Endothelial cell of umbilical vein (primary cell): ENCODE measurements around the gene TPCN1. TPM values are rescaled to one million over a fixed set of nuclear protein-coding genes. Genes with fewer than 3 reads are reported as not detected.

Experiments
- BruUV-seq: library from RNA; stranded (reverse); fragments of 400-500 nt; replicated peaks from 2 replicates; lab custom pipeline; 2021; lab: Mats Ljungman, UMichigan
- CTCF ChIA-PET: fragments of 300-600, 350-600 bp; sonication (Branson Sonifier 250); formaldehyde crosslinking; loops from one replicate; lab custom pipeline; 2021; ENCODE audit warnings: antibody characterized with exemption, inconsistent platforms; lab: Charles Lee
- POLR2A ChIA-PET: fragments of 300-600, 350-600 bp; sonication (Branson Sonifier 250); formaldehyde crosslinking; loops from one replicate; lab custom pipeline; 2021; ENCODE audit warnings: antibody characterized with exemption, inconsistent platforms; lab: Charles Lee
- DNase-seq: peaks from one replicate; pipeline ENCODE4 v3.0.0-alpha.2; 2011; ENCODE audit warnings: low read depth, low spot score
- FAIRE-seq: peaks from 2 replicates; lab custom pipeline; 2011; peaks lifted over from hg19 to GRCh38; lab: Jason Lieb, UNC
- H2AFZ ChIP-seq: 2 replicates; pipeline ENCODE4 v1.6.0; 2012; ENCODE audit warnings: low read depth, low read length, control low read depth, inconsistent platforms
- H3K27ac ChIP-seq: 2 replicates; pipeline ENCODE4 v1.5.1; 2011; ENCODE audit warnings: low read depth, mild to moderate bottlenecking, control low read depth, low read length, moderate library complexity; ENCODE audit not compliant: insufficient read depth
- H3K27me3 ChIP-seq, 2 experiments: 2 replicates each; pipeline versions ENCODE4 v1.6.0 to v1.6.1; 2011; ENCODE audit warnings: low read length in 2 of 2, mixed read lengths in 1 of 2; ENCODE audit not compliant: control insufficient read depth in 2 of 2, insufficient read depth in 2 of 2
- H3K36me3 ChIP-seq, 2 experiments: 2 replicates in 1 of 2; 3 replicates in 1 of 2; pipeline ENCODE4 v1.5.1; 2011; ENCODE audit warnings: low read length in 2 of 2, mild to moderate bottlenecking in 1 of 2, moderate library complexity in 1 of 2; ENCODE audit not compliant: control insufficient read depth in 2 of 2, insufficient read depth in 2 of 2; ENCODE audit errors: extremely low read depth in 1 of 2
- H3K4me1 ChIP-seq: 3 replicates; pipeline ENCODE4 v1.5.1; 2011; ENCODE audit warnings: mild to moderate bottlenecking, low read length; ENCODE audit not compliant: control insufficient read depth, insufficient read depth; ENCODE audit errors: extremely low read depth
- H3K4me2 ChIP-seq: 2 replicates; pipeline ENCODE4 v1.6.1; 2011; ENCODE audit warnings: low read length, control low read depth, mixed read lengths; ENCODE audit not compliant: insufficient read depth
- H3K4me3 ChIP-seq, 3 experiments: fragments of 200-600 bp in 1 of 3; sonication (generic), shearing (Covaris generic) in 1 of 3; replicated peaks in 1 of 3; 2 replicates each; pipeline ENCODE4 v1.5.1; 2011 to 2016; ENCODE audit warnings: control low read depth in 3 of 3, low read length in 3 of 3, mild to moderate bottlenecking in 2 of 3, inconsistent platforms in 1 of 3, low read depth in 1 of 3, moderate library complexity in 1 of 3; ENCODE audit not compliant: insufficient read depth in 1 of 3
- H3K79me2 ChIP-seq: 2 replicates; pipeline ENCODE4 v1.6.0; 2012; ENCODE audit warnings: low read length, inconsistent platforms; ENCODE audit not compliant: control insufficient read depth, insufficient read depth
- H3K9ac ChIP-seq: replicated peaks from 2 replicates; pipeline ENCODE3; 2011; ENCODE audit warnings: low read length, control low read depth; ENCODE audit not compliant: insufficient read depth; ENCODE audit errors: extremely low read depth
- H3K9me1 ChIP-seq: replicated peaks from 3 replicates; pipeline ENCODE4 v1.6.0; 2011; ENCODE audit warnings: mild to moderate bottlenecking, low read length; ENCODE audit not compliant: control insufficient read depth, insufficient read depth; ENCODE audit errors: extremely low read depth
- H3K9me3 ChIP-seq: replicated peaks from 2 replicates; pipeline ENCODE4 v1.5.1; 2012; ENCODE audit warnings: low read length, inconsistent platforms; ENCODE audit not compliant: control insufficient read depth, insufficient read depth
- H4K20me1 ChIP-seq: replicated peaks from 2 replicates; pipeline ENCODE3; 2011; ENCODE audit warnings: mild to moderate bottlenecking, low read length; ENCODE audit not compliant: control insufficient read depth, insufficient read depth; ENCODE audit errors: extremely low read depth
- CTCF ChIP-seq, 2 donors: IDR thresholded peaks; 1 replicate in 1 of 2; 2 replicates in 1 of 2; pipeline ENCODE4 v1.5.1; 2011; ENCODE audit warnings: low read length in 2 of 2, mild to moderate bottlenecking in 2 of 2, moderate library complexity in 2 of 2, control low read depth in 1 of 2, inconsistent platforms in 1 of 2, low read depth in 1 of 2; ENCODE audit not compliant: insufficient read depth in 1 of 2; ENCODE audit errors: extremely low read depth in 1 of 2
- EZH2 ChIP-seq: IDR thresholded peaks from 2 replicates; pipeline ENCODE4 v1.6.1; 2012; ENCODE audit warnings: borderline replicate concordance, low read depth, mild to moderate bottlenecking, moderate library complexity, low read length, inconsistent platforms; ENCODE audit not compliant: severe bottlenecking
- FOS ChIP-seq: IDR thresholded peaks from 2 replicates; pipeline ENCODE4 v1.6.1; 2011; ENCODE audit warnings: mild to moderate bottlenecking, low read length, moderate library complexity, borderline replicate concordance; ENCODE audit not compliant: insufficient read depth
- GATA2 ChIP-seq: IDR thresholded peaks from 2 replicates; pipeline ENCODE4 v1.7.0; 2011; ENCODE audit warnings: low read depth, mild to moderate bottlenecking, moderate library complexity, mixed read lengths, low read length; ENCODE audit not compliant: insufficient read length, insufficient read depth
- JUN ChIP-seq: IDR thresholded peaks from 2 replicates; pipeline ENCODE4 v1.6.1; 2011; ENCODE audit warnings: borderline replicate concordance, low read depth; ENCODE audit not compliant: insufficient read length, insufficient read depth
- MYC ChIP-seq: IDR thresholded peaks from one replicate; pipeline ENCODE4 v1.6.1; 2011; ENCODE audit warnings: mild to moderate bottlenecking, low read depth, low read length
- POLR2A ChIP-seq: IDR thresholded peaks from 2 replicates; pipeline ENCODE4 v1.6.1; 2012; ENCODE audit warnings: low read depth, mild to moderate bottlenecking, control low read depth, low read length
- POLR2AphosphoS5 ChIP-seq: IDR thresholded peaks from 2 replicates; pipeline ENCODE4 v1.6.1; 2012; ENCODE audit warnings: low read depth, mild to moderate bottlenecking, control low read depth, low read length, moderate library complexity; ENCODE audit not compliant: insufficient read depth
- dilution Hi-C: fragments of 300-500 bp; cut with MboI; formaldehyde crosslinking; loops from one replicate; pipeline ENCODE4 v1.15.0; 2019; ENCODE audit warnings: low sequenced_read_pairs; ENCODE audit not compliant: extremely low pct_ligation_motif_present
- intact Hi-C: fragments of 100-400 bp; cut with micrococcal nuclease; formaldehyde crosslinking; loops from one replicate; pipeline ENCODE4 v1.10.0; 2022
- polyA plus RNA-seq, 4 experiments: library from polyadenylated mRNA; depleted of rRNA in 3 of 4; stranded (reverse) in 3 of 4; unstranded in 1 of 4; fragments of >200 nt; gene quantifications; 2 replicates each; pipeline versions ENCODE4 v1.2.1 to v1.2.3, GENCODE V29; 2011 to 2012; ENCODE audit warnings: missing spikeins in 1 of 4
- total RNA-seq: library from RNA; stranded (reverse); gene quantifications from 2 replicates; pipeline ENCODE4 v1.2.3, GENCODE V29; 2021
- TF ChIP-seq, protein P1 (sequence below): IDR thresholded peaks from 2 replicates; pipeline ENCODE4 v1.6.1; 2011; ENCODE audit not compliant: insufficient read depth, insufficient read length

TPCN1 gene
- total and polyA plus RNA-seq, 2 donors (not counting 3 experiments of a cell fraction or from before 2014, with no cell fraction given), result 19.5 to 28.3 TPM

DNA sequence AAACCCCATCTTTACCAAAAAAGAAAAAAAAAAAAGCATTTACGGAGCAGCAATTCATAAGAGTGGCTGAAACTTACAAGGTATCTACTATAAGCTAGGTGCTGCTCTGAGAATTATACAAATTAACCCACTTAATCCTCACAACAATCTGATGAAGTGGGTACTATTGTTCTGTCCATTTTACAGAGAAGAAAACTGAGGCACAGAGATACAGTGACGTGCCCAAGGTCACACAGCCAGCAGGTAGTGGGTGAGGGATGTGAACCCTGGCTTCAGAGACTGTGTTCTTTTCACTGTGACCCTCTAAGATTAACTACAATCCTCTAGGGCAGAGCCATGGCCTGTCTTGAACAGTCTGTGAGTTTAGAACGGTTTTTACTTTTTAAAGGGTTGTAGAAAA is 39.3 kb upstream of the TPCN1 start:
- POLR2A ChIA-PET, result no interaction called here
- CTCF ChIA-PET, result no interaction called here
- FAIRE-seq (no peak), DNase-seq (no peak)
- no peak overlapping the region for H3K4me3 ChIP-seq
- no peak overlapping the region for H3K4me2 ChIP-seq
- BruUV-seq, result no TSS peak
- H4K20me1 ChIP-seq, result no peaks in the 10 kb centered on the region
- H3K4me1 ChIP-seq, result peaks cover 12% of the 10 kb centered on the region
- intact Hi-C loops (loop anchor here (2.0 kb wide), 1 partner anchor 19 kb away; no protein-coding TSS in a partner anchor), dilution Hi-C loops (no loop called here)
- no peaks in the 10 kb centered on the region for H3K9me3 ChIP-seq
- H3K36me3 ChIP-seq, result peaks cover 10 to 27% of the 10 kb centered on the region in 2 experiments
- no peaks in the 10 kb centered on the region for H3K9me1 ChIP-seq
- H2AFZ ChIP-seq, result no peak overlapping the region
- H3K79me2 ChIP-seq, result peaks cover 45% of the 10 kb centered on the region
- no peak overlapping the region for H3K27ac ChIP-seq
- H3K9ac ChIP-seq, result no peak overlapping the region
- H3K27me3 ChIP-seq, result no peaks in the 10 kb centered on the region
- TF ChIP-seq GATA2 (no peak), POLR2AphosphoS5 (no peak), POLR2A (no peak), MYC (no peak), JUN (no peak), EZH2 (no peak), FOS (no peak), CTCF (IDR thresholded peaks at IDR 0.05; ENCODE audit: extremely low read depth in 1 of 2, insufficient read depth in 1 of 2, low read depth in 1 of 2, low read length in 2 of 2) (no peak)
- TF ChIP-seq, protein P1, sequence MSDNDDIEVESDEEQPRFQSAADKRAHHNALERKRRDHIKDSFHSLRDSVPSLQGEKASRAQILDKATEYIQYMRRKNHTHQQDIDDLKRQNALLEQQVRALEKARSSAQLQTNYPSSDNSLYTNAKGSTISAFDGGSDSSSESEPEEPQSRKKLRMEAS, result no peak
